Activated naive CD4-positive, alpha-beta T cell treated with Interleukin-2 at 50 U/mL for 16 hours (primary cell): ENCODE data around the gene SF3B6.
"Not testable (repeated sequence)": the region's sequence is repeated elsewhere in the genome, so short reads cannot be mapped to it uniquely, and the experiment has no call there.

Source experiments
- DNase-seq: peaks from one replicate; pipeline ENCODE4 v3.0.0-alpha.2; 2020

The SF3B6 gene

DNA sequence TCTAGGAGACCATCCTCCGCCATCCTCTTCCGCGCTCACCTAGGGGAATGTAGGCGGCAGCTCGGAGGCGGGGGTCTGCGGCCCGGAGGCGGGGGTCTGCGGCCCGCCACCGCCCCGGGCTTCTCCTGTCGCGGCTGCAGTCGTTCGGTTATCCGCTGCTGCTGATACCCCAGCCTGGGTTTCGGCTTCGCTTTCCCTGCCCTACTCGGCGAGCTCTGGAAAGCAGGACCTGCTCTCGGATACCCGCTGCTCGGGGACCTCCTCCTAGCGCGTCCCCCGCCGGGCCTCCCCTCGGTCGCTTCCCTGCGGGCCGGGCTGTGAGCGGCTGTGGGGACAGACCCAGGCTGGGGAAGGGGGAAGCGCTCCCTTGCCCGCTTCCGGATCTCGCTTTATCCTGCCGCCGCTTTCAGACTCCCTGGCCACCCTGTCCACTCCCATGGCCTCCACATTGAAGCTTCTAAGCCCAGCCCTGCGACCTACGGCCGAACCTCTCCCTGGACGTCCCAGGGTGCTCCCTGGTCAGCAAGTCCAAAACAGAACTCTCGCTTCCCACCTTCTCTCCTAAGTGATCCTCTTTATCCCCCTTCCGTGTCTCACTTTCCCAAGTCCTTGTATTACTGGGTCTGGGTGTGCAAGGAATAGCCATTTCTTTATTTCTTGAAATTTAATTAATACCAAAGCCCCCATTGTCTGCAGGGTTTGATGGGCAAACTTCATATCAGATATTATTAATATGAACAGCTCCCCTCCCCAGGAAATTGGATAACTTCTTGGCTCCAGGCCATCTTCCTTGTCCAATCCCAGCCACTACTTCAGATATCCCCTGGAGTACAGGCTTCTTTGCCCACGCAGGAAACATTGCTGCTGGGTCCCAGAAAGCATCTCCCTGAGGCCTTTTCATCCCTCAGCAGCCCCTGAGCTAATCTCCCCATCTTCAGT lies 25.8 kb downstream of the SF3B6 start:
- DNase-seq, result peak; percentile 20

DNA sequence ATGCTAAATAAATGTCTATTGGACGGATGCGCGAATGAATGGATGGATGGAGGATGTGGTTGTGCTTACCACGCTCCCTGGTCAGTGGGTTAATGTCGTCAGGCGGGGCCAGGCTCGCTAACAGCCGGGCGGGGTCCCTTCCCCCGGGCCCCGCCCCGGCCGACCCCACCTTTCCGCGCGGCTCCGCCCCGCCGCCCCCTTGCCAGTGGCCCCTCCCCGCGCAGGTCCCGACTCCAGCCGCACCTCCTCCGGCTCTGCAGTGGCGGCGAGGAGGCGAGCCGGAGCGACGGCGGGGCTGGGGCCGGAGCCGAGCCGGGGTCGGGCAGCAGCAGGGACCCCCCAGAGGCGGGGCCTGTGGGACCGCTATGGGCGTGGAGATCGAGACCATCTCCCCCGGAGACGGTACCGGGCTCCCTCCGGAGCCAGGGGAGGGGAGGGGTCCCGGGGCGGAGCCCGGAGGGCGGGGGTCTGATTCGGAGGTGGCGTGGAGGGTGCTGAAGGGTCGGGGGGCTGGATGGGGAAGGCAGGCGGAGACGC lies 26.6 kb downstream of the SF3B6 start, which contains the start of gene FKBP1B:
Gene FKBP1B (plus strand): TSS at position 257 of the 537 bp plus-strand sequence. CDS start 109 bp downstream, at position 366.
- peak; percentile 63 for DNase-seq

DNA sequence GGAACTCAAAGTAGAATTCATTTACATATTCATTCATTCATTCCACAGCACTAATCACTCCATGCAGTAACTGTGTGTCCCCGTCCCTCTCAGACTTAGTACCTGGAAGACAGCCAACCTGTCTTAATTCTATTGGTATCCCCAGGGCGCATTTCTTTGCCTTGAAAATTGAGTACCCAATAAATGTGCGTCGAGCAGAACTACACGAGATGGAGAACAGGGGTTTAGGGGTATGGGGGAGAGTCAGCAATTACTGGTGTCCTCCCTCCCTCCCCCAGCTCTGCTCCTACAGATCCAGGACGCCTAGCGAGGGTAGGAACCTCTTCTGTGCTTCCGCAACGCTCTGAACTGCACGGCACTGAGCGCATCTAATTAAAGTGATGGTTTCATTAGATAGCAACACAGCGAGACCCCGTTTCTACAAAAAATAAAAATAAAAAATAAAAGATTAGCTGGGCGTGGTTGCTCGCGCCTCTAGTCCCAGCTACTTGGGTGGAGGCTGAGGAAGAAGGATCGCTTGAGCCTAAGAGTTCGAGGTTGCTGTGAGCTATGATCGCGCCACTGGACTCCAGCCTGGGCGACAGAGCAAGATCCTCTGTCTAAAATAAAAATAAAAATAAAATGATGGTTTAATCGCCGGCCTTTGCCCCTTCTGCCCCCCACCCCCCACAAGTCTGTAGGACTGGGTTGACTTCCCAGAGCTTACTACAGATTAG lies 27.2 kb downstream of the SF3B6 start:
- DNase-seq, result no peak

DNA sequence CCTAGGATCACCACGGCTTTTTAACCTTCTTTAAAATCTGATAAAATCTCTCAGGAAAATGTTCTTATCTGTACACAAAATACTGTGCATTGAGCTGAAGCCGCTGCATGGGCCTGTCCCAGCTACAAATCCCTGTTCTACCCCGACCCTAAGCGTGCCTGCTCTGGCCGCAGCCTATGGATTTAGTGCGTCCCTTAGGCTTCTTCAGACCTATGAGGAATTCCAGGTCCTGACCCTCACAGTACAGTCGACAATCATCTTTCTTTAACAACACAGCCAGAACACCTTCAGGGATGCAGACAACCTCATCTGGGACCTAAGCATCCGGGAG lies 28.5 kb downstream of the SF3B6 start:
- no peak for DNase-seq

DNA sequence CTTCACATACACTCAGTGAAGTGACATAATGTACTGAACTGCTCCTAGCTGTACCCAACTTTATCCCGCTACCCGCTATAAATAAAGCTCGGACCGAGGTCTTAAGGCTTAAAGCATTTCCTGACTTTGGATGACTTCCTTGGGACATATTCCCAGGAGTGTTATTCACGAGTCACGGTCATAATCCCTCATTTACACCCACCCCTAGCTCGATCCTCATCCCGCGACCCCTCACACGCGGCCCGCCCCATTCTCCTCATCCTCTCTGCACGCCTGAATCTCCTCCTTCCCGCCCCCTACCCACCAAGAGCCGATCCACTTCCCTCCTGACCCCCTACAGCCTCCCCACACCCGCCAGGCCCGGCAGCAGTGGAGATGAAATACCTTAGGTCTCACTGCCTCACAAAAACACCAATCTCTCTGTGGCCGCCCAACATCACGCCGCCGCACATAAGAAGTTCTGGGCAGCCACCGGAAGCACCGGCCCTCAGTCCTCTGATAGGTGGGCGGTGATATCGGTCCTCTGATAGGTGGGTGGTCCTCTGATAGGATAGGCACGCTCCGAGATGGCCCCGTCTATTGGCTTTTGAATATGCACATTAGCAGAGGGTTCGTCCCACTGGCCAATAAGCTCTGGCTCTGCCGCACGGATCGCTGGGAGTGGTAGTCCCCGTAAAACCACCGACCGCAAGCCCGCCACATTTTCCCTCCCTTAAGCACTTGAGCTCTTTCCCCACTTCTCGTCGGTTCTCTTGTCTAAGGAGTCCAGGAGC lies 29.0 kb downstream of the SF3B6 start, which contains the start of gene WDCP:
Gene WDCP (minus strand): TSS at position 462 of the 773 bp plus-strand sequence. CDS start 7,897 bp downstream, outside the sequence.
- DNase-seq, result peak; percentile 92

DNA sequence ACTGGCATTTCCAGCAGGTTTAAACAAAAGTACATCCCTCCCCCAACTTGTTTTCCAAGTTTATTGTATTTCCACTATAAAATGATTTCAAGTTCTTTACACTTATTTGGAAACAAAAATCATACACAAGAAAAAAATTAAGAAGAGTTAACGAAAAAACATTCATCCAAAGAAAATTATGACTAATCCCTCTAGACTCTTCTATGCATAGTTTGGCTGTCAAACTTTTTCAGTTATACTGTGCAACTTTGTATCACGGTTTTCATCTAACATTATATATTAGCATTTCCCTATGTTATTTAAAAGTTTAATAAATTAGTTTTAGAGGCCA lies 29.6 kb downstream of the SF3B6 start:
- DNase-seq, result no peak

DNA sequence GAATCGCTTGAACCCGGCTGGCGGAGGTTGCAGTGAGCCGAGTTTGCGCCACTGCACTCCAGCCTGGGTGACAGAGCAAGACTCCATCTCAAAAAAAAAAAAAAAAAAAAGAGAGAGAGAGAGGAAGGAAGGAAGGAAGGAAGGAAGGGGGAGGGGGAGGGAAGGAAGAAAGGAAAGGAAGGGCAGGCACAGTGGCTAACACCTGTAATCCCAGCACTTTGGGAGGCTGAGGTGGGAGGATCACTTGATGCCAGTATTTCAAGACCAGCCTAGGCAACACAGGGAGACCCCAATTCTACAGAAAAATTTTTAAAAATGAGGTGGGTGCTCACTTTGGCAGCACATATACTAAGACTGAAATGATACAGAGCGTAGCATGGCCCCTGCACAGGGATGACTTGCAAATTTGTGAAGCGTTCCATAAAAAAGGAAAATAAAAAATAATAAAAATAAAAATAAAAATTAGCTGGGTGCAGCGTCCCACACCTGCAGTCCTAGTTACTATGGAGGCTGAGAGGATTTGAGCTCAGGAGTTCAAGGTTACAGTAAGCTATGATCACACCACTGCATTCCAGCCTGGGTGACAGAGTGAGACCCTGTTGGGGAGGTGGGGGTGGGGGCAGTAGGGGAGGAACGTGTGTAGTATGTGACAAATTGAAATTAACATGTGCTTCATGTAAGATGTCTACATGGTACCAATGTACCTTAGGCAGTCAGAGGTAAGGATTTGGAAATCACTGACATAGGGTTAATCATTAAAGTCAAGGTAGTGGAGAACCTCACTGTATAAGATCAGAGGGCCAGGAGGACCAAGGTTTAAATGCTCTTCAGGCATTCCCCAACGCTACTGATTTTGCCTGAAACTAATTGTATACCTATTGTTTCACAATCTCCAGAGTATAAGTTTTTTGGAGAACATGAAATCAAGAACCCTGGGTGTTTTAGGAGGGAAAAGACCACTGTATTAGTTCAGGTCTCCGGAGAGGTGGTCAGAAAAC lies 30.3 kb downstream of the SF3B6 start:
- DNase-seq, result no peak

DNA sequence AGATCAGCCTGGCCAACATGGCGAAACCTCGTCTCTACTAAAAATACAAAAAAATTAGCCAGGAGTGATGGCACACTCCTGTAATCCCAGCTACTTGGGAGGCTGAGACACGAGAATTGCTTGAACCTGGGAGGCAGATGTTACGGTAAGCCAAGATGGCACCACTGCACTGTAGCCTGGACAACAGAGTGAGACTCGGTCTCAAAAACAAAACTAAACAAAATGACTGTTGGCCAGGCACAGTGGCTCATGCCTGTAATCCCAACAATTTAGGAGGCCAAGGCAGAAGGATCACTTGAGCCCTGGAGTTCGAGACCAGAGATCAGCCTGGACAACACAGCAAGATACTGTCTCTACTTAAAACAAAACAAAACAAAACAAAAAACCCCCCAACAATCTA lies 33.0 kb downstream of the SF3B6 start:
- DNase-seq, result not testable (repeated sequence)

DNA sequence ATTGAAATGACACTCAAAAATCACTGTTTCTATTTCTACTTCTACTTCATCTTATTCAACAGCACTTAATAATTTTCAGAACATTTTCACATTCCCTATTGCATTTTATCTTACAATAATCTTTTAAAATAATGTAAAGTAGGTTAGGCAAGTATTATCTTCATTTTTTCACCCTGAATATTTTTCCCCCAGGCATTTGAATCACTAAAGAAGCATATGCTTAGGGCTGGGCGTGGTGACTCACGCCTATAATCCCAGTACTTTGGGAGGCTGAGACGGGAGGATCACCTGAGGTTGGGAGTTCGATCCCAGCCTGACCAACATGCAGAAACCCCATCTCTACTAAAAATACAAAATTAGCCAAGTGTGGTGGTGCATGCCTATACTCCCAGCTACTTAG lies 35.6 kb downstream of the SF3B6 start:
- no peak for DNase-seq

DNA sequence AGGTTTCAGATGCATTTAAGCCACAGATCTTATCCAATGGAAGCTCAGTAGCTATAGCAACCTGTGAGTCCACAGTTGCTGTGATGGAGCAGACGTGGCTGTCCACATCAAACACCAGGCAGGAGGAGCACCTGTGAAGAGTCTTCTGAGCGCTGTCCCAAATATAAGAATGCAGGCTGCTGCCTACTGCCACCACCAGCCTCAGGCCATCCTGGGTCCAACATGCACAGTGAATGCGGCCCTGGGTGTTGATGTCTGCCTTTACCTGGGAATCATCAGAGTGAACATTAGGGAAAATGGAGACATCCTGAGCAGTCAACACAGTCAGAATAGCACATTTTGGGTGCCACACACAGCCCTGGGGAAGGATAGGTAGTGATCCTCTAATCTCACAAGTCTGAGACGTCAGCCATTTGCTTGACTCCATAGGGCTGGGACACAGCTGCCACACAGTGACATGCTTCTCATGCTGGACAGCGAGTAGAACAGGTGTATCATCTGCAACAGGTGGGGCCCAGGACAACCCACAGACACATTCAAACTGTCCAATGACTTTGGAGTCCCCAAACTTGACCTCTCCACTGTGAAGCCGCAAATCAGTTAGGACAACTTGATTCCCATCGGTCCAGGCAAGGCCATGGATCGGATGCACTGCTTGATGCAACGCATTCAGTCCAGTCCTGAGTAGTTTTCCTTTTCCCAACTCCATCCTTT lies 37.2 kb downstream of the SF3B6 start:
- DNase-seq, result no peak

DNA sequence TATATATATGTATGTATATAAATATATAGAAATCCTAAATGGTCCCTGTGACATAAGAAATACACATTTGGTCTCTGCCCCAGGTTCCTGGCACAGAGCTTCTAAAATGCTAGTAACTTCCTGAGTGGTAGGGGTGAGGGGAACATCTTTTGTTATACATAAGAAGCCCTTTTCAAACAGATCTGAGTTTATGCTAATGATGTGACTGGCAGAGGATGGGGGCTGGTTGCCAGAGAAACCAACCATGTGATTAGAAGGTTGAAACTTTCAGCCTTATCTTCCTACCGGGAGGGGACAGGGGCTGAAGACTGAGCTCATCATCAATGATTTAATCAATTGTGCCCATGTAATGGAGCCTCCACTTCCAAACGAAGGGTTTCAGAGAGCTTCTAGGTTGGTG lies 49.9 kb downstream of the SF3B6 start:
- DNase-seq, result no peak

DNA sequence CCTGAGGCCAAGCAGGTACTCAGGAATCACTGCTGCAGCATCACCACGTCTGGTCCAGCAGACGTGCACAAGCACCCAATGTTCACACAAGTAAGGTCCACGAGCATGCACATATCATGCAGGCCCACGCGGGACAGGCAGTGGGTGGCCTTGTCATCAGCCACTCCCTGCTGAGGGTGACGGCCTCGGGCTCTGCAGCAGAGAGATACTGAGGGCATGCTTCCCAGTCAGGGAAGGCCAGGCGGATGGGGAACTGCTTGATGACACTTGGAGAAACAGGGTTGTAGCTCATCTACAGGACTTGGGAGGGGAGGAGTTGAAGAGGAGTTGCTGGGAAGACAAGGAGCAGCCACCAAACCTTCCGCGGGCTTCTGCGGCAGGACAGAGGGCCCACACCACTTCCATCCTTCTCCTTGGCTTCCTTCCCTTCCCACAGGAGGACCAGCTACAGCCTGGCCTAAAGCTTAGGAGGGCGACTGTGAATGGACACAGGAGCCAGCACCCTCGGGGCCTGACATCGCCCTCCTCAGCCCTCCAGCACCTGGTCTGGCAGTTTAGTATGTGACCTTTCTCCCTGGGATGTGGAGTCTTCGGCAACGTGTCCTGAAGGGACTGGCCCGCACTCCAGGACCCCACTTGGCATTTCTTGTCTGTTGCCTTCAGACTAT lies 51.0 kb downstream of the SF3B6 start:
- DNase-seq, result no peak

DNA sequence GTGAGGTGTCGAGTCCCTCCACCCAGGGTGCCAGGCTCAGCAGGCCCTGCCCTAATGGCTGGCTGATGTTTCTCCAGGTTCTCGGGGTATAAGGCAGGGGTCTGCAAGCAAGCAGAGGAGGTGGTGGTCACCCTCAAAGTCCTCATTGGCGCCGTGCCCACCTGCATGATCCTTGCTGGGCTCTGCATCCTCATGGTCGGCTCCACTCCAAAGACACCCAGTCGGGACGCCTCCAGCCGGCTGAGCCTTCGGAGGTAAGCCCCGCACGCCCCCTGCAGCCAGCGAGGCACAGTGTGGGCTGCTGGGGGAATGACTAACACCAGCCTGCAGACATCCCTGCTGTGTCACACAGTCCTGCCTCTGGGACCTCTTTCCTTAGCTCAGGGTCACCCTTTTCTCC lies 52.1 kb downstream of the SF3B6 start:
- DNase-seq, result no peak

DNA sequence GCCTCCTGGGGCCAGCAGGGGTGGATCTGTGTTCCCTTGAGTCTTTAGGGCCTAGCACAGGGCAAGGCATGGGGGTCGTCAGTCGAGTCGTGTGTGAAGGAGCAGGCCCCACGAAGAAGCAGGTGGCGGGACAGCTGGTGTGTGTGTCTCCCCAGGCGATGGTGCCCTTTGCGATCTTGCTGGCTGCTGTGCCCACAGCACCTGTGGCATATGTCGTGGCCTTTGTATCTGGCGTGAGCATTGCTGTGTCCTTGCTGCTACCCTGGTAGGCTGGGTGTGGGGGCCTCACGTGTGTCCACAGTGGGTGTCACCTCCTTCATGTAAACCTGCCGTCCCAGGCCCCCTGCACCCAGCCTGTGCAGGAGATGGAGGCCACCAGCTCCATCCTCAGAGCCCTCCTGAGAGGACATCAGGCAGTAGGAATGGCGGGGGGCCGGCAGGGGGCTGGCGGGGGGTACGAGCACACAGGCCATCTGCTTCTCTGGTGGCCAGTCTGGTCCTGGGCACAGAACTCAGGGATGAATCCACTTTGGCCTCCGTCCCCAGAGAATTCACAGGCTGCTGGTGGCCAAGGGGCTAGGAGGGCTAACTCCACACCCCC lies 53.1 kb downstream of the SF3B6 start:
- DNase-seq, result no peak

DNA sequence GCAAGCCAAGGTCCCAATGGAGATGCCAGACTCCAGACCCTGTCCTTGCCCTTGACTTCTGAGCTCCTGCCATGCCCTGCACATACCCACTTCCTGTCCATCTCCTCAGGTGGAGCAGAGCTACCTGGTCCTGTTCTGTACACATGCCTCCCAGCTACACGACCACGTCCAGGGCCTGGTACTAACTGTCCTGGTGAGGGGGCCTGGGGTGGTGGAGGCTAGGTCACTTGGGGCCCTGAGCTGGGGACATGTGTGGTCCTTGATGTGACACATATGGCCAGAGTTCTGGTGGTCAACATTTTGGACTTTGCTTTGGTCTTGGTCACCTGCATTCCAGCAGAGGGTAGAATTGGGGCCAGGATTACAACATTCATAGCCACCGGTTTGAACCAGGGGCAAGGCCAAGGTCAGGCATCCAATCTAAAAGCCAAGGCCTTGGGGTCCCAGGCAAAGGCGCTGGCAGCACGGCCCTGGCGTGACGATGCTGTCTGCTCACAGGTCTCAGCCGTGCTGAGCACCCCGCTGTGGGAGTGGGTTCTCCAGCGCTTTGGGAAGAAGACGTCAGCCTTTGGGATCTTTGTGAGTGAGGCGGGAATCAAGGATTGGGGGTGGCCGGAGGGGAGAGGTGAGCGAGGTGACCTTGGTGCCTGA lies 53.7 kb downstream of the SF3B6 start:
- DNase-seq, result no peak

DNA sequence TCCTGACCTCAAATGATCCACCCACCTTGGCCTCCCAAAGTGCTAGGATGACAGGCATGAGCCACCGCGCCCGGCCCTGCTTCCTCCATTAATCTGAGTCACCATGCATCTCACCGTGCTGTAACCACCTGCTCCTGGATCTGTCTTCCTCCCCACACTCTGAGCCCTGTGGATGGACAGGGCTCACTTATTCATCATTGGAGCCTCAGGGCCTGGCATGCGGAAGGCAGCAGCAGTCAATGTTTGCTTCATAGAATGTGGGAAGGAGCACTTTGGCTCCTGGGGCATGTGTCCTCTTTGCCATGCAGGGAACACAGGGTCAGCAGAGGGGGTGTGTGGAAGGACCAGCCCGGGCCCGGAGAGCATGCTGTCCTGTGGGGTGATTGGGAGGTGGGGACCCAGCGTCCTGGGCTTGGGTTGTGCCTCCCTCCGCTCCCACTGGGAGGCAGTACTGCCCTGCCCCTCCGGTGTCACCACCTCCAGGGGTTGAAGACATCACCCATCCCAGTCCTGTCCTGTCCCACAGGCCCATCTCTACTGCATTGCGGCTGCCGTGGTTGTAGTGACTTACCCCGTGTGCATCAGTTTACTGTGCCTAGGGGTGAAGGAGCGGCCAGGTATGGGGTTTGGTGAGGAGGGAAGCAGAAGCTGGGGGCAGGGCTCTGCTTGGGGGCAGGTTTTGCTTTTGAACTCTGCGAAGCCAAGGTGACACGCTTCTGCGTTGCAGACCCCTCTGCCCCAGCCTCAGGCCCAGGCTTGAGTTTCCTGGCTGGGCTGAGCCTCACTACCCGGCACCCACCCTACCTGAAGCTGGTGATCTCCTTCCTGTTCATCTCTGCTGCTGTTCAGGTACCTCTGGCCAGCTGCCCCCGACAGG lies 54.8 kb downstream of the SF3B6 start:
- DNase-seq, result no peak

DNA sequence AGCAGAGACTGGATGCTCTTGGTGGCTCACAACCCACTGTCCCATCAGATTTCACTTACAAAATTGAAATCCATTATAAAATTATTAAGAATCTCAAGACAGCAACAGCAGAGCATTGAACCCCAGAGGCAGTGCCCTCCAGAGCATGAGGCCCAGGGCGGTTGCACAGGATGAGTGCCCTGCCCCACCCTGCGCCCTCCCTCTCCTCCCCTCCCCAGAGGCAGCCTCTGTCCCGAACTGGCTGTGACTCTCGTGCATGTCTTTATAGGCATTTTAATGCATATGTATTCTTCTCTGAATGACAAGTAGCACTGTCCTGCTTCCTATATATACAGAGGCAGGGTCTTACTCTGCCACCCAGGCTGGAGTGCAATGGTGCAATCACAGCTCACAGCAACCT lies 55.9 kb downstream of the SF3B6 start:
- no peak for DNase-seq

DNA sequence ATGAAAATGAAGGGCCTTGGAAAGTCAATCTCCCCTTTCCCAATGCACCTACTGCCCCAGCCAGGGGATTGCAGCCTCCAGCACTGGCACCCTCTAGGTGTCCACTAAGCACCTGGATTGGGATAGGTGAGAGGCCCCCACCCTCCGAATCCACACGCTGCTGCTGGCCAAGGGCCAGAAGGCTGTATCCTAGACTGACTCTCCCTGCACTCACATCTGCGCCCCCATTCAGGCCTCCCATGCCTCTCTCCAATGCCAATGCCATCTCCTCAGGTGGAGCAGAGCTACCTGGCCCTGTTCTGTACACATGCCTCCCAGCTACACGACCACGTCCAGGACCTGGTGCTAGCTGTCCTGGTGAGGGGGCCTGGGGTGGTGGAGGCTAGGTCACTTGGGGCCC lies 56.4 kb downstream of the SF3B6 start:
- no peak for DNase-seq

DNA sequence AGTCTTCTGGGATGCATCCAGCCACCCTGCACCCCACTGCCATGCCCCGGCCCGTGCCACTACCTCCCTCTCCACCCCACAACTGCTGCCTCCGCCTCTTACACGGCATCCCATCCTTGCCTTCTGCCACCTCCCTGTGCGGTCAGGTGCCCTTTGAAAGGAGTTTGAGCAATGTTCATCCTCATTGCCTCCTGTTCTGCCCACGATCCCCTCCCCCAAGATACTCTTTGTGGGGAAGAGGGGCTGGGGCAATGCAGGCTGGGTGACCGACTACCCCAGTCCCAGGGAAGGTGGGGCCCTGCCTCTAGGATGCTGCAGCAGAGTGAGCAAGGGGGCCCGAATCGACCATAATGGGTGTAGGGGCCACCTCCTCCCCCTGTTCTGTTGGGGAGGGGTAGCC lies 57.9 kb downstream of the SF3B6 start:
- no peak for DNase-seq
